HG03280 (cell line): ENCODE data around the gene KISS1R.
"Not testable (repeated sequence)": the region's sequence is repeated elsewhere in the genome, so short reads cannot be mapped to it uniquely, and the experiment has no call there.

Experiments
- ATAC-seq: cut with Tn5 transposase; IDR thresholded peaks from one replicate; pipeline ENCODE4 v1.9.1; 2021; ENCODE audit warnings: mild to moderate bottlenecking, moderate library complexity; ENCODE audit not compliant: unreplicated experiment

Gene KISS1R

DNA sequence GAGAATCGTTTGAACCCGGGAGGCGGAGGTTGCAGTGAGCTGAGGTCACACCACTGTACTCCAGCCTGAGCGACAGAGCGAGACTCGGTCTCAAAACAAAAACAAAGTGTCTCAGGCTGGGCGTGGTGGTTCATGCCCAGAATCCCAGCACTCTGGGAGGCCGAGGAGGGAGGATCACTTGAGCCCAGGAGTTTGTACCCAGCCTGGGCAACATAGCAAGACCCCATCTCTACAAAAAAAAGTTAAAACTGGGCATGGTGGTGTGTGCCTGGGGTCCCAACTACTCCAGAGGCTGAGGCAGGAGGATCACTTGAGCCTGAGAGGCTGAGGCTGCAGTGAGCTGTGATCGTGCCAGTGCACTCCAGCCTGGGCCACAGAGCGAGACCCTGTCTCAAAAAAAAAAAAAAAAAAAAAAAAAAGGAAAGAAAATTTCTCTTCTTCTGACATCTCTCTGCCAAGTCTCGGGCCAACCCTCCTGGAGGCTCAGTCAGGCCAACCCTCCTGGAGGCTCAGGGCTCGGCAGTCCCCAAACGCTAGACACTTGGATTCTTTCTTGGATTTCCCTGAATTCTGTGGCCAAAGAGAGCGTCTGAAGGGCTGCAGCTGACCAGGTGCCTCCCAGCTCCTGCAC, 35.0 kb downstream of the KISS1R start:
- no peak for ATAC-seq

DNA sequence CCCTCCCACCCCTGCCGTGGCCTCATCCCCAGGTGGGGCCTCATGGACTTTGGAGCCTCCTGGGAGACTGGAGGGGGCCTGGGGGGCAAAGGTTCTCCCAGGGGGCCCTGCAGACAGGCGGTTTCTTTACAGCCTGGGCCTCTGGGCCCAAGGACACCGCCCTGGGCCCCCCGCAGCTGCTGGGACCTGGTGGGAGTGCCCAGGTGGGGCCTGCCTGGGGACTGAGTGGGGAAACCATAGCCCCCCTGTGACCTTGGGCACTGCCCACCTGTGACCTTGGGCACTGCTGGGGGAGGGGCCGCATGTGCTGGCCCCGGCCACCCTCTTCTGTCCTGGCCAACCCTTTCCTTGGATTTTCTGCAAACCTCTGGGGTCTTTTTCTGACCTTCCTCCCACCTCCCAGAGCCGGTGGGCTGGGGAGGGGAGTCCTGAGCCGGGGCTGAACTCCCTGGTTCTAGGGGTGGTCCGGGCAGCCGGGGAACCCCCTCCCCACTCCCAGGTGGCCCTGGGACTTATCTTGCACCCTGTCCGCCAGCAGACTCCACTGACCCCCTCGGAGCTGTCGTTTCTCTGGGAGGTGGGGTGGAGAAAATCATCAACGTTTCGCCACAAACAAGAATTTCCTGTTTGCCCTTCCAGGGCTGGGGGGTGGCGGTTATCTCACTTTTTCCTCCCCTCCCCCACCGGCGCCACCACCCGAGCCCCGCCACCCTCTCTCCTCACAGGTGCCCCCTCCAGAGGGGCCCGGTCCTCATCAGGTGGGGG, 35.7 kb downstream of the KISS1R start:
- ATAC-seq, result no peak

DNA sequence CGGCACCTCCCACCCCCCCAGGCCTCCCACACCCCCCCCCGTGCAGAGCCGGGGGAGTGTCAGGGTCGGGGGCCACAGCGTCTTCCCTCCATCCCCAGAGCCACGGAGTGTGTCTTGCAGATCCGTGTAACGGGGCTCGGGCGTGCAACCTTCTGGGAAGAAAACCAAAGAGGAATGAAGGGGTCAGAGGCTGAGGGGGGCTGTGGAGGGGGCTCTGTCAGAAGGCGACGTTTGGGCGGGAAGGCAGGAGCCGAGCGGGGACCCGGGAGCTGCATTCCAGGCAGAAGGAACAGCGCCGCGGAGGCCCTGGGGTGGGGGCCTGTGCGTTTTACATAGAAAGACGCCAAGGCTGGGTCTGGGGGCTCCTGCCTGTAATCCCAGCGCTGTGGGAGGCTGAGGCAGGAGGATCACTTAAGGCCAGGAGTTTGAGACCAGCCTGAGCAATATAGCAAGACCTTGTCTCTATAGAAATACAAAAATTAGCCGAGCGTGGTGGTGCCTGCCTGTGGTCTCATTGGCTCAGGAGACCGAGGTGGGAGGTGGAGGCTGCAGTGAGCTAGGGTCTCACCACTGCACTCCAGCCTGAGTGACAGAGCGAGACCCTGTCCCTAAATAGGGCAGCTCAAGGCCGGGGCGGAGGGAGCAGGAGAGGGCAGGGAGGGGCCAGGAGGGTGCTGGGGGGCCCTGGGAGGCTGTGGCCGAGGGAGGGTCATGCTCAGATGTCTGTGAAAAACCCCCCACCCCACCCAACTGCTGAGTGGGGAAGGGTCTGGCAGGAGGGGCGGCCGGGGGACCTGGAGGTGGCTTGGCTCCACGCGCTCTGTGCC, 36.5 kb downstream of the KISS1R start:
- ATAC-seq, result no peak

DNA sequence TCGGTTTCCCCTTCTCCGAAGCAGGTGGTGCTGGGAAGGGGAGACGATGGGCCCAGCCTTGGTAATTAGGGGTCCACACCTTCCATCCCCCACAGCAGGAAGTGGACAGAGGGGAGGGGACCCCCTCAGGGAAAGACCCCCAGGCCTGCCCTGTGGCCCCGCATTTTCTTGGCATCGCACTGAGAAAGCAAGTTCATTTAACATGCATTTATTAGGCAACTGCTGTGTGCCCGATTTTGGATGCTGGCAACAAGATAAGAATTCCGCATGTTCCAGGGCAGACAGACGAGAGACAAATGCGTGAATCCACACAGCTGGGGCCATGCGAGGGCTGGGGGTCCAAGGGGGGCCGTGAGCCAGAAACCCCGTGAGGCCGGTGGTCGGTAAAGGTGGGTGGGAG, 37.1 kb downstream of the KISS1R start:
- ATAC-seq, result no peak

DNA sequence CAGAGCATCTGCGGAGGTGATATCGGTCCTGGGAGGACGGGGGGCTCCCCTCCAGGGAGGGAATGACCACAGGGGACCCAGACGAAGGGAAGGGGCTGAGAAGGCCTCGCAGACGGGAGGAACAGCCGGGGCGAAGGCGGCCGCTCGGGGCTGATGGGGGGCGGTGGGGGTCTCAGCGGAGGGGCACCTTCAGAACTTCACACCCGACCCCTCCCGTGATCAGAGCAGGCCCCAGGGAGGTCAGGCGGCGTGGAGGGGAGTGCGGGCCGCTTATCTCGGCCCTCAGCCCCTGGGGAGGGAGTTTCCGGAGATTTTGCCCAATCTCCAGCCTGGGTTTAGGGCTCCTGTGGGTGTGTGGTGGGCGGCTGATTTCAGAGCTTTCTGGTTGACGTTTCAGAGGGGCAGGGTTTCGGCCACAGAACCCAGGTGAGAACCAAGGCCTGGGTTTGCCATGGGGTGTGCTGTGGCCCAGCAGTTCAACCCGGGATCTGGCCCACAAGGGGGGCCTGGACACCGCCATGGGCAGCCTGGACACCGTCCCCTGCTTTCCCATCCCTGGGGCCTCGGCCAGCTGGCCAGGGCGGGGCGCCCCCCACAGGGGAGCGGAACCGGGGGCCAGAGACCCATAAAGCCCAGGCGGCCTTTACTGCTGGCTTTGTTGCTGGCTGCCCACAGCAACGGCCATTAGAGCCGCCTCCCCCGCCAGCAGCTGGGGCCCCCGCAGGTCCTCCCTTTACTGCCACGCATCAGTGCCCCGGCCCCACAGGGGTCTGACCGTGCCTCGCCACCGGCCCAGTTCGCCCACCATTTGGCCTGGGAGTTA, 37.8 kb downstream of the KISS1R start:
- no peak for ATAC-seq

DNA sequence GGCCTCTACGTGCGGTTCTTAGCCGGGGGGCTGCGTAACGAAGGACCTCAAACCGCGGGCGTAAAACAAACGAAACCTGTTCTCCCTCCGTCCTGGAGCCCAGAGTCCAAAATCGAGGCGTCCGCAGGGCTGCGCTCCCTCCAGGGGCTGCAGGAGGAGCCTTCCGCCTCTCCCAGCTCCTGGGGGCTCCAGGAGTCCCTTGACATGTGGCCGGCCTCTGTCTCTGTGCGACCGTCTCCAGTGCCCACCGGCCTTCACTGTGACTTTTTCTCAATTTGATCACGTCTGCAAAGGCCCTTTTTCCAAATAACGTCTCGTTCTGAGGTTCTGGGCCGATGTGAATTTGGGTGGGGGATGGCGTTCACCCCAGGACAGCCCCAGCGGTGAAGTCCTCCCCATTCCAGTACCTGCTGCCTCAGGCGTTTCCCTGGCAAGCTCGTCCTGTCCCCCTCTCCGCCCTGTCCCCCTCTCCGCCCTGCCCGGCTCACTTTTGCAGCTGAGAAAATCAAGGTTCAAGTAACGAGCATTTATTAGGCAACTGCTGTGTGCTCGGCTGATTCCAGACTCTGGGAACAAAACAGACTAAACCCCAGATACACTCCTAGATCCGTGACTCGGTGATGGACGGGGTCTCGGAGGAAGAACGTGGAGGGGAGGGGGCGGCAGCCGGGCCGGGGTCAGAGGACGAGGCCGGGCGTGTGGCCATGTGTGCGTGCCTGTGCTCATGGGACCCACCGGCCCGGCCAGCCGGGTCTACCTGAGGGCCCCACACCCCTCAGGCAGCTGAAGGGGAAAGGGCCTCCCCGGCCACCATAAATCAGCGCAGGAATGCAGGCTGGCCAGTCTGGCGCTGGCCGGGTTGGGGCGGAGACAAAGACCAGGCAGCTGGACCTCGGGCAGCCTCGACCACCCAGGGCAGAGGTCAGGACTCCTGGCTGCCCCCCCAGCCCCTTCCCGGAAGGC, 39.0 kb downstream of the KISS1R start:
- ATAC-seq, result no peak

DNA sequence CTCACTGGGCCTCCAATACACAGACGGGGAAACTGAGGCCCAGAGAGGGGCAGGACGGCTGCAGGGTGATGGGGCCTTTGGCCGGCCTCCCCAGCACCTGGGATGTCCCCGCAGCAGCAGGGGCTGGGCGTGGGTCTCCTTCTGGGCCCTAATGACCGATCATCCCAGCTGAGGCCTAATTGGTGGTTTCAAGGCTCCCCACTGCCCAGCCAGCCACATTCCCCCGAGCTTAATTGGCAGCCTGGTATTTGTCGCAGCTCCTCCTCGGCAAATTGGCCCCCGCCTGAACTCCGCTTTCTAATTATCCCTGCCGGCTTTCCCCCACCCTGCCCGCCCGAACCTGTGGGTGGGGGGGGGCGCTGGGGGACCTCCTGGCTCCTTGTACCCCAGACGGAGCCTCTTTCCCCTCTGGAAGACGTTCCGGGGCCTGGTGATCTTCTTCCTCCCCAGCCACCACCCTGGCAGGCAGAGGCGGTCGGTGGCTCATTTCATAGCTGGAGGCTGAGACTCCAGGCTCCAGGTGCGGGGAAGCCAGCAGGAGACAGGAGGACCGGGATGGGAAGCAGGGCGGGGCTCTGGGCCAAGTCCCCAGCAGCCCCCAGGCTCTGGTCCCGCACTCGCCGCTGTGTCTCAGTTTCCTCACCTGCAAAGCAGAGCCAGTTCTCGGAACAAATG, 39.8 kb downstream of the KISS1R start:
- ATAC-seq, result no peak

DNA sequence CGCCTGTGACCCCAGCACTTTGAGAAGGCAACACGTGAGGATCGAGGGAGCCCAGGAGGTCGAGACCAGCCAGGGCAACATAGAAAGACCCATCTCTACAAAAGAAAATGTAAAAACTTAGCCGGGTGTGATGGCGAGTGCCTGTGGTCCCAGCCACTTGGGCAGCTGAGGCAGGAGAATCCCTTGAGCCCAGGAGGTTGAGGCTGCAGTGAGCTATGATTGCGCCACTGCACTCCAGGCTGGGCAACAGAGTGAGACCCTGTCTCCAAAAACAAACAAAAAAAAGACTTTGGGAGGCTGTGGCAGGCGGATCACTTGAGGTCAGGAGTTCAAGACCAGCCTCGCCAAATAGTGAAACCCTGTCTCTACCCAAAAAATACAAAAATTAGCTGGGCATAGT, 40.4 kb downstream of the KISS1R start:
- ATAC-seq, result not testable (repeated sequence)

DNA sequence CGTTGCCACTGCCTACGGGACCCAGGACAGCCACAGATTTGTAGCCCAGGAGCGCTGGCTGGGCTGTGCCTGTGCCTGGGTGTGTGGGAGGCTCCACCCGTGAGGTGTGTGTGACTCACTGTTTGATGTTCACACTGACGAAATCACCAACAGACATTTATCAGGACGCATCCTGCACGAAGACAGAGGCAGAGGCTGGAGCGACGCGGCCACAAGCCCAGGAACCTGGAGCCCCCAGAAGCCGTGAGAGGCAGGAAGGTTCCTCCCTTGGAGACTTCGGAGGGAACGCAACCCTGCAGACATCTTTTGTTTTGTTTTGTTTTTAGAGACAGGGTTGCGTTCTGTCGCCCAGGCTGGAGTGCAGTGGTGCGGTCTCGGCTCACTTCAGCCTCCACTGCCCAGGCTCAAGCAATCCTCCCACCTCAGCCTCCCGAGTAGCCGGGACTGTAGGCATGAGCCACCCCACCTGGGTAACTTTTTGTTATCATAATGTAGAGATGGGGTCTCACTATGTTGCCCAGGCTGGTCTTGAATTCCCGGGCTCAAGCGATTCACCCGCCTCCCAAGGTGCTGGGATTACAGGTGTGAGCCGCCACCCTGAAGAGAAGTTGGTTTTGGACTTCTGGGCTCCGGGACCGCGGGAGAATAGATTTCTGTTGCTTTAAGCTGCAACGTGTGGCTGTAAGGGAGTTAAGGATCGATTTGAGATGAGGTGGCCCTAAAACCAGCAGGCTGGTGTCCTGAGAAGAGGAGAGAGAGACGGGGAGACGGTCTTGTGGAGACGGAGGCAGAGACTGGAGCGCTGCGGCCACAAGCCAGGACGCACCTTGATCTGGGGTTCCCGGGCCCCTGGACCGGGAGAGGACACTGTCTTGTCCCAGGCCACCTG, 42.1 kb downstream of the KISS1R start:
- ATAC-seq, result no peak

DNA sequence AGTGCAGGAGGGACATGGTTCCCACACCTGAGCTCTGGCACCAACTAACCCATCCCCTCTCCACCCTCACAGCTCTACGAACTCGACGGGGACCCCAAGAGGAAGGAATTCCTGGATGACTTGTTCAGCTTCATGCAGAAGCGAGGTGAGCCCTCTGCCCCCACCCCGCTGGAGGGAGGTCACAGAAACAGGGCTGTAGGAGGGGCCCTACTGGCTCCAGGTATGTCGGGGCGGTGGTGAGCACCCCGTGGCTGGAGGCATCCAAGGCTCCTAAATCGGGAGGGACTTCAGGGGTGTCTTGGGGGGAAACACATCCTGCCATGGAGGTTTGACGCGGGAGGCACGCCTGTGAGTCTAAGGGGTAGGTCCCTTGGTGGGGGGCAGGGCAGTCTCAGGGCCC, 42.9 kb downstream of the KISS1R start:
- ATAC-seq, result no peak

DNA sequence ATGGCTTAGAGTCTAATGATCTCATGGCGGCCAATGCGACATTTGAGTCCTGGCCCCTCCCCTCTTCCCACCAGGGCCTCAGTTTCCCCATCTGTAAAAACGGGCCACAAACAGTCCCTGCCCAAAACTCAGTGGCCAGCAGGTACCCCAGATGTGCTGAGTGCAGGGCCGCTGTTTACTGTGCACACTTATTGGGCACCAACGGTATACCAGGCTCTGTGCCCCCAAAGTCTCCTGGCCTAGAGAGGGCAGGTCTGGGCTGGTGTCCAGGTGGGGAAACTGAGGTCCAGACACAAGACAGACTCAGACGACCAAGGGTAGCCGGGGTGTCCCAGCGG, 43.4 kb downstream of the KISS1R start:
- ATAC-seq, result no peak

DNA sequence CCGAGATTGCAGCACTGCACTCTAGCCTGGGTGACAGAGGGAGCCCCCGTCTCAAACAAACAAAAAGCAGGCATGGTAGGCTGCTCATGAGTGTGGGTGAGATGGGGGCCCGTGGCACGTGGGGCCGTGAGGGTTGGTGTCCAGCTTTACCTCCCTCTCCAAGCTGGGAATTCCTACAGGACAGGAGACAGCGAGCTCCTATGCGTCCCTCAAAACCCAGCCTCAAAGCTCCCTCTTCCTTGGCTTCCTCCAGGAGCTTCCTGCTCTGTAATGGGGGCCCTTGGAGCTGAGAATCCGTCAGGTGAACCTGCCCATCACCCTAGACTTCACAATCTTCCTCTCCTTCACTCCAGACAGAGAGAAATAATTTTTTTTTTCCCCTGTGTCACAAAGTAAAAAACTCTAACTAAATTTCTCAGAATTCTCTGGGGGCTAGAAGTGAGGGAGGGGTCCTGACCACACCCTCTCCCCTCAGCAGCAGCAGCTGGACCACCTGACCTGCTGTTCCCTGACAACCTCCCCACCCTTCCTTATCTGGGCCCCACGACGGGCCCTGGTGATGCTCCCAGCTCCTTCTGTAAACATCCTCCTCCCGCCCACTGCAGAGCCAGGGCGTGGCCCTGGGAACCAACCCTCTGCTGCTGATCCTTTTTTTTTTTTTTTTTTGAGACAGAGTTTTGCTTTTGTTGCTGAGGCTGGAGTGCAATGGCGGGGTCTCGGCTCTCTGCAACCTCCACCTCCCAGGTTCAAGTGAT, 44.9 kb downstream of the KISS1R start:
- ATAC-seq, result no peak

DNA sequence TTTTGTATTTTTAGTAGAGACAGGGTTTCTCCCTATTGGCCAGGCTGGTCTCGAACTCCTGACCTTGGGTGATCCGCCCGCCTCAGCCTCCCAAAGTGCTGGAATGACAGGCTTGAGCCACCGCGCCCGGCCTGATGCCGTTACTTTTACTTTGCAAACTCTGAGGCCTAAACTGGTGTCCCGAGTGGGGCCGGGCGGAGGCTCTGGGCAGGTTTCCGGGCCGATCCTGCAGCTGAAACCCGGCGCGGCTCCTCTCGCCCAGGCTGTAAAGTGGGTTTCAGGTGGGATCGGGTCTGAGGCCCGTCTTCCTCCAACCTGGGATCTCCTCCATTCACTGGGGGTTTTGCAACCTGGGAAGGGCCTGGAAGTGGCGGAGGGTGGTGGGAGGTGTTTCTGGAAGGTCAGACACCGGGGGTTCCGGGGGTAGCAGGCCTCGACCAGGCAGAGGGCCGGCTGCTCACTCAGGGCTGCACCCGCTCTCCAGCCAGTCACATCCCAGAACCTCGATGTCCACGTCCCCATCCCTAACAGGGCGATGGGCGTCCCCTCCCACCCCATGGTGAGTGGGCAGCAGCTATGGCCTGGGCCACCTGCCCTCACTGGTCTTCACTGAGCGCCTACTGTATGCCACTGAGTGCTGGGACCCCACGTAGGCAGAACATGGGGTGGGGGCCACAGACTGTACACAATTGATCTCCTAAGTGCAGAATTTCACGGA, 45.7 kb downstream of the KISS1R start:
- no peak for ATAC-seq

DNA sequence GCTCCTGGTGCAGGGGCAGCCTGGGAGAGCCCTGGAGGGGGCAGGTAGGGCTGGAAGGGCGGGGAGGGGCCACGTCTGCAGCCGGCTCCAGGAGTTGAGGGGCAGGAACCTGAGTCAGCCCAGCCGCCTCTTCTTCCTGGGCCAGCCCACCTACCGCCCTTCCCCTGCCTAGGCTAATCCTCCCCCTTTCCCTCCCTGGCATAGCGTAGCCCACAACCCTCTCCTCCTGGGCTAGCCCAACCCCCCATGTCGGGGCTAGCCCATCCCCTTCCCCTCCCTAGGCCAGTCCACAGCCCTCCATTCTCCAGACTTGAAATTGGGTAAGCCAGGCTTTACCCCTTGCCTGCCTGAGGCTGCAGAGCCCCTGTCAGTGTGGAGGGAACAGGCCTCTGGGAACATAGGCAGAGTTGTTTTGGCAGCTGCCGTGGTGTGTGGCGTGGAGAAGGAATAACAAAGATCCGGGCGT, 46.4 kb downstream of the KISS1R start:
- ATAC-seq, result no peak

DNA sequence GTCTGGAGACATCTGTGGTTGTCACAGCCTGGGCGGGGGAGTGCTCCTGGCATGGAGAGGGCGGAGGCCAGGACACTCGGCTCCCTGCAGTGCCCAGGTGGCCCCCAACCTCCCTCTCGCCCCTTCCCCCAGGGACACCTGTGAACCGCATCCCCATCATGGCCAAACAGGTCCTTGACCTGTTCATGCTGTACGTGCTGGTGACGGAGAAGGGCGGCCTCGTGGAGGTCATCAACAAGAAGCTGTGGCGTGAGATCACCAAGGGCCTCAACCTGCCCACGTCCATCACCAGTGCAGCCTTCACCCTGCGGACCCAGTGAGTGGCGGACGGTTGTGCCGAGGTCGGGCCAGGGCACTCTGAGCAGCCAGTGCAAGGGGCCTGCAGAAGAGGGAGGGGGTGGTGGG, 47.0 kb downstream of the KISS1R start:
- ATAC-seq, result no peak

DNA sequence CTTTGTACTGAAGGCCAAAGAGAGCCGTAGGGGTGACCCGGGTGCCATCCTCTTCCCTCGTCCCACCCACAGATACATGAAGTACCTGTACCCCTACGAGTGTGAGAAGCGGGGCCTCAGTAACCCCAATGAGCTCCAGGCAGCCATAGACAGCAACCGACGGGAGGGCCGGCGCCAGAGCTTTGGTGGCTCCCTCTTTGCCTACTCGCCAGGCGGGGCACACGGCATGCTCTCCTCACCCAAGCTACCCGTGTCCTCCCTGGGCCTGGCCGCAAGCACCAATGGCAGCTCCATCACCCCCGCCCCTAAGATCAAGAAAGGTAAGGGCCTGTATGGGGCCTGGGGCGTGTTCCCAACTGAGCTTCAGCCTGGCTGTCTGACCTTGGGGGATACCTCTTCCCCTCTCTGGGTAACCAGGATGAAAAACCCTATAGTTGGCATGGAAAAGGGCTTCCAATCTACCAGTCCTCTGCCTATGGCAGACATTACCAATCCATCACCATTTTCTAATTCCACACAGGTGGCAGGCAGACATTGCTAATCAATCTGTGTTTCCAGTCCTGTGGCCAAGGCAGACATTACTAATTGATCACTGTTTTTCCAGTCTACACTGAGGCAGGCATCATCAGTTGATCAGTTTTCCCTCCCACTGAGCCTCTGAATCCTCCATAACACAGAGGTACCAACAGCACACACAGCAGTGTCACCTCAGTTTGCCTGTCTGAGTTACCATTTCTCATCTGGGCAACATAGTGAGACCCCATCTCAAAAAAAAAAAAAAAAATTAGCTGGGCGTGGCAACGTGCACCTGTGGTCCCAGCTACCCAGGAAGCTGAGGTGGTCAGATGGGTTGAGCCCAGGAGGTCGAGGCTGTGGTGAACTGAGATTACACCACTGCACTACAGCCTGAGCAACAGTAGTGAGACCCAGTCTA, 47.9 kb downstream of the KISS1R start:
- ATAC-seq, result no peak
